ENCODE measurements around the gene PDS5B.
A peak's percentile ranks its signal among the peaks of the same experiment; 100 is the strongest.
"Not testable (repeated sequence)": the region's sequence is repeated elsewhere in the genome, so short reads cannot be mapped to it uniquely, and the experiment has no call there.

The PDS5B gene

GRCh38 chr13:32824675-32825074 lies 238.4 kb downstream of the PDS5B start:
- no peak overlapping the region for H2AFZ ChIP-seq (ENCODE audit: low read length, unreplicated experiment)
- peaks cover 20% of the 10 kb centered on the region for H3K4me1 ChIP-seq (ENCODE audit: control insufficient read depth, insufficient read depth, low read length, unreplicated experiment)

GRCh38 chr13:32825481-32825880 lies 239.2 kb downstream of the PDS5B start:
- no peak overlapping the region for H3K4me3 ChIP-seq (ENCODE audit: low read depth, low read length)
- peaks cover 26% of the 10 kb centered on the region for H3K4me1 ChIP-seq (ENCODE audit: control insufficient read depth, insufficient read depth, low read length, unreplicated experiment)
- no peaks in the 10 kb centered on the region for H3K27me3 ChIP-seq (ENCODE audit: insufficient read depth, low read length)
- no peak overlapping the region for H2AFZ ChIP-seq (ENCODE audit: low read length, unreplicated experiment)
- H3K79me2 ChIP-seq (ENCODE audit: control insufficient read depth, insufficient read depth, low read length, unreplicated experiment) = no peaks in the 10 kb centered on the region
- H3K36me3 ChIP-seq (ENCODE audit: insufficient read depth, low read length) = no peaks in the 10 kb centered on the region
- H3K27ac ChIP-seq (ENCODE audit: low read depth, low read length) = peak overlapping the region; percentile 65

More at GRCh38 chr13:32824675-32825074, 238.4 kb downstream of the PDS5B start:
- peak overlapping the region; percentile 65 for H3K27ac ChIP-seq (ENCODE audit: low read depth, low read length)
- H3K79me2 ChIP-seq (ENCODE audit: control insufficient read depth, insufficient read depth, low read length, unreplicated experiment) = no peaks in the 10 kb centered on the region
- no peaks in the 10 kb centered on the region for H3K36me3 ChIP-seq (ENCODE audit: insufficient read depth, low read length)
- H3K27me3 ChIP-seq (ENCODE audit: insufficient read depth, low read length) = no peaks in the 10 kb centered on the region
- no peak overlapping the region for H3K4me3 ChIP-seq (ENCODE audit: low read depth, low read length)

DNA sequence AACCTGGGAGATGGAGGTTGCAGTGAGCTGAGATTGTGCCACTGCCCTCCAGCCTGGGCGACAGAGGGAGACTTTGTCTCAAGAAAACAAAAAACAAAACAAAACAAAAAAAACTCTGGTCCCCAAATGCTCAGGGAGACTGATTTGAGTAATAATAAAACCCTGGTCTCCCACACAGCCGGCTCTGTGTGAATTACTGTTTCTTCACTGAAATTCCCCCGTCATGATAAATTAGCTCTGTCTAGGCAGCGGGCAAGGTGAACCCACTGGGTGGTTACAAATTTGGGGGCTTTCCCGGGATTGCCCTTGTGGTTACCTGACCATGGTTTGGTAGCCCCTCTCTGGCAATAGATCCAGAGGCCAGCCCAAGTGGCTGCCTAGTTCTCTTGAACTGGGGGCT lies 240.1 kb downstream of the PDS5B start:
- not testable (repeated sequence) for H3K36me3 ChIP-seq (ENCODE audit: insufficient read depth, low read length); H3K4me3 ChIP-seq (ENCODE audit: low read depth, low read length); H3K27ac ChIP-seq (ENCODE audit: low read depth, low read length); H3K79me2 ChIP-seq (ENCODE audit: control insufficient read depth, insufficient read depth, low read length, unreplicated experiment); H3K27me3 ChIP-seq (ENCODE audit: insufficient read depth, low read length); H2AFZ ChIP-seq (ENCODE audit: low read length, unreplicated experiment)
- H3K4me1 ChIP-seq (ENCODE audit: control insufficient read depth, insufficient read depth, low read length, unreplicated experiment) = peaks cover 26% of the 10 kb centered on the region

All from ACC112 (cell line).